HG02571 (cell line): Measurements from ENCODE around the gene IFIT1B.
"Not testable (repeated sequence)": the region's sequence is repeated elsewhere in the genome, so short reads cannot be mapped to it uniquely, and the experiment has no call there.

ENCODE experiments used
- ATAC-seq: cut with Tn5 transposase; IDR thresholded peaks from one replicate; pipeline ENCODE4 v1.9.1; 2021; ENCODE audit warnings: mild to moderate bottlenecking, moderate library complexity; ENCODE audit not compliant: unreplicated experiment

The IFIT1B gene

DNA sequence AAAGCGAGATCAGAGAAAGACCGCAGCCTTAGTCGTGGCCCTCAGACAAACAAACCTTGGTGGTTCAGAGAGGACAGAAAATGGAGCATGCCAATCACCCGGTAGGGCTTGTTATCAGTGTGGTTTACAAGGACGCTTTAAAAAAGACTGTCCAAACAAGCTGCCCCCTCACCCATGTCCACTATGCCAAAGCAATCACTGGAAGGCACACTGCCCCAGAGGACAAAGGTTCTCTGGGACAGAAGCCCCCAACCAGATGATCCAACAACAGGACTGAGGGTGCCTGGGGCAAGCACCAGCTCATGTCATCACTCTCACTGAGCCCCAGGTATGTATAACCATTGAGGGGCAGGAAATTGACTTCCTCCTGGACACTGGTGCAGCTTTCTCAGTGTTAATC is 31.4 kb downstream of the IFIT1B start:
- ATAC-seq = not testable (repeated sequence)

DNA sequence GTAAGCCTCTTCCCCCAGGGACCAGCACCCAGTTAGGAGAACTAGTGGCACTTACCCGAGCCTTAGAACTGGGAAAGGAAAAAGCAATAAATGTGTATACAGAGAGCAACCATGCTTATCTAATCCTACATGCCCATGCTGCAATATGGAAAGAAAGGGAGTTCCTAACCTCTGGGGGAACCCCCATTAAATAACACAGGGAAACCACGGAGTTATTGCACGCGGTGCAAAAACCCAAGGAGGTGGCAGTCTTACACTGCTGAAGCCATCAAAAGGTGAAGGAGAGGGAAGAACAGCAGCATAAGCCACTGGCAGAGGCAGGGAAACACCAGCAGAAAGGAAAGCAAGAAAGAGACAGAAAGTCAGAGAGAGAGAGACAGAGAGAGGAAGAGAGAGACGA is 32.7 kb downstream of the IFIT1B start:
- not testable (repeated sequence) for ATAC-seq

DNA sequence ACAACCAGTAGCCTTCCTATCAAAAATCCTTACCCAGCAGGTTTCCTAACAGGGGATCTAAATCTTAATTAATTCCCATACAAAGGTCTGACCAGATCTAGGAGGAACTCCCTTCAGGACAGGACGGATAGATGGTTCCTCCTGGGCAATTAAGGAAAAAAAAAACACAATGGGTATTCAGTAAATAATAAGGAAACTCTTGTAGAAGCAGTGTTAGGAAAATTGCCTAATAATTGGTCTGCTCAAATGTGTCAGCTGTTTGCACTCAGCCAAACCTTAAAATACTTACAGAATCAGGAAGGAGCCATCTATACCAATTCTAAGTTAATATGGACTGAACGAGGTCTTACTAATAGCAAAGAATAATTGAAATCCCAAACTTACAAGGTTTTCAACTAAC is 33.3 kb downstream of the IFIT1B start:
- ATAC-seq = not testable (repeated sequence)

DNA sequence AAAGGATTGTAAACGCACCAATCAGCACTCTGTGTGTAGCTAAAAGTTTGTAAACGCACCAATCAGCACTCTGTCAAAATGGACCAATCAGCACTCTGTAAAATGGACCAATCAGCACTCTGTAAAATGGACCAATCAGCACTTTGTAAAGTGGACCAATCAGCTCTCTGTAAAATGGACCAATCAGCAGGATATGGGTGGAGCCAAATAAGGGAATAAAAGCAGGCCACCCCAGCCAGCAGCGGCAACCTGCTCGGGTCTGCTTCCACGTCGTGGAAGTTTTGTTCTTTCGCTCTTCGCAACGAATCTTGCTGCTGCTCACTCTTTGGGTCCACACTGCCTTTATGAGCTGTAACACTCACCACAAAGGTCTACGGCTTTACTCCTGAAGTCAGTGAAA is 34.4 kb downstream of the IFIT1B start:
- ATAC-seq = not testable (repeated sequence)

DNA sequence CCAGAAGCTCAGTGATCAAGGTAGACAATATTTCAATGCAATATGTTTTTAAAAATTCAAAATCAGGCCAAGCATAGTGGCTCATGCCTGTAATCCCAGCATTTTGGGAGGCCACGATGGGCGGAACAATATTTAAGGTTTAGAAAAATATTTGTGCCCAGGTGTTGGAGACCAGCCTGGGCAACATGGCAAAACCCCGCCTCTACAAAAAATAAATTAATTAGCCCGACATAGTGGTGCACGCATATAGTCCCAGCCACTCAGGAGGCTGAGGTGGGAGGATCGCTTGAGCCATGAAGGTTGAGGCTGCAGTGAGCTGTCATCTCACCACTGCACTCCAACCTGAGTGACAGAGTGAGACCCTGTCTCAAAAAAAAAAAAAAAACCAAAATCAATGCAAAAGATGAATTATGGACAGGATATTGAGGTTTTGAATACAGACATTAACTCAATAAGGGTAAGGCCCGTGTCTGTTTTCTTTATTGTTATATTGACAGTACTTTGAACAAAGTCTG is 35.6 kb downstream of the IFIT1B start:
- no peak for ATAC-seq

DNA sequence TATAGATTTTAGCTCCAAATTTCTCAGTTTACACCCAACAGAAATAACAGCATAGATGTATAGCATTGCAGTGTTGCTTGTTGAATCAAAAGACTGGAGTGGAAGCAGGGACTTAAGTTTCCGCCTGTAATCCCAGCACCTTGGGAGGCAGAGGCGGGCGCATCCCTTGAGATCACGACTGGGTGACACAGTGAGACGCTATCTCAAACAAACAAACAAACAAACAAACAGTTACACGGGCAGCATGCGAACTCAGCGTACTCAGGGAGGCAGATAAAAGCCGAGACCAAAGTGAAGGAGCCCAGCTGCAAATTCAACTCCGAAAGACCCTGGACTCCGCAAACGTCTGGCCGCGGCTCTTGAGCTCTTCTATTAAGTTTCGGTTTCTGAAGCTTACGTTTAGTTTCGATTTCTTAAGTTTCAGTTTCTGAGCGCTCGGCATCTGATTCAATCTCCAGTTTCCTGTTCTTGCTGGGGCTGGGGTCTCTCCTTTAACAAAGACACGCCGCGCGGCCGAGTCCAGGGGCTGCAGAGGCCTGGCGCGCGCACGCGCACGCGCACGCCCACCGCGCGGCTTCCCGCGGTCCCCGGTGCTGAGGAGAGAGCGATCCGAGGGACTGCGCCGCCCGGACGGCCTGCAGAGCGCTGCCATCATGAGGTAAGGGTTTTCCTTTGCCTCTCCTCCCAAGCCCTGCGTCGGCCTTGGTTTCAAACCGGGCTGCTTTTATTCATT is 36.5 kb downstream of the IFIT1B start, which contains the start of gene IFIT5:
Gene IFIT5 (plus strand): TSS at position 423 of the 733 bp plus-strand sequence. CDS start 231 bp downstream, at position 654.
- ATAC-seq = peak; percentile 80

DNA sequence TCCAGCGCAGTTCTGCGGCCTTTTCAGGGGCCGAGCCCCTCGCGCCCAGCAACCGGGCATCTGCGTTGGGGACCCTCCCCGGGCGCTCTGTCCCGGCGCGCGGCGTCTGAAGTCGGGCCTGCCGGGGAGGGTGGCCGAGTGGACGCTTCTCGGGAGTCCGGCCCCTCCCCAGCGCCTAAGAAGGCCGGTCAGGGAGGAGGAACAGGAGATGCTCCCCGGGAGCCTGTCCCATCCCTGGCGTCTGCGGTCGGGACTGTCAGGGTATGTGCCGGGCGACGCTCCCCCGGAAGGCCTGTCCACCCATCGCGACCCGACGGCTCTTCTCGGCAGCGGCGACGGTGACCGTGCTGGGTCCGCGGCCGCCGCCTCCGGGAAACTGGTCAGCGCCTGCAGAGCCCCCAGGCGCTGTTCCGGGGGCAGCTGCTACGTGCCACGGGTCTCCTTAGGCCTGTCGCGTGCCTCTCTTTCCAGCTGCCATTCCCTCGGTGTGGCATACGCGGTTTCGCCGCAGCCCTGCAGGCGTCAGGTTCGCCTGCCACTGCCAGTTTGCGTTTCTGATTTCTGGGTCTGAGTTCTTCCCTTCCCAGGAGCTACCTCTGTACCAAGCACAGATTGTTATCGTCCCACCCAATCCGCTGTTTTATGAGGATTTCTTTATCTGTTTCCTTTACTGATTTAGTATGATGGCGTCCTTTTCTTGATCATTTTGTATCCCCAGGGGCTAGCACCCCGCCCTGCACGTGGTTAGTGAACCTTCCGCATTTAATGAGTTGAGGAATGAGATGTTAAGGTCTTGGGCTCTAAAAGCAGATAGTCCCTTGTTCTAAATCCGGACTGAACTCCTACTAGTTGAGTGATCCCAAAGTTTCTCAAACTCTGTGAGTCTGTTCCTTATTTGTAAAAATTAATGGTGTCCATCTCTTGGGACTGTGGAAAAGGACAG is 37.3 kb downstream of the IFIT1B start:
- peak; percentile 35 for ATAC-seq

DNA sequence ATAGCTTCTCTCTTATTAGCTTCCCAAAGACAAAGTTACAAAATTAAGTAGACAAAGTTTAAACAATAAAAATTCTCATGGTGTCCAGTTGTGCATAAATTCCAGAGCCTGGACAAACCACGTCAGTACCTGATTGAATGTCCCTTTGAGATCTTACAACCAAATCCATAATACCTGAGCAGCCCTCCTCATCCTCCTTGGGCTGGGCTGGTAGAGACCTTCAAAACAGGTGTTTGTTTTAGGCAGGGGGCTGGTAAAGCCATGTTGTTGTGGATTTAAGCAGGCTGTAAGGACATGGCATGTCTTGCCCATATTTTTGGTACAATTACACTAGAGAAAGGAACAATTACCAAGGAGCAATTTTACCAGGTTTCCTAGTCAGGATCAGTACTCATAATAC is 38.6 kb downstream of the IFIT1B start:
- ATAC-seq = no peak

DNA sequence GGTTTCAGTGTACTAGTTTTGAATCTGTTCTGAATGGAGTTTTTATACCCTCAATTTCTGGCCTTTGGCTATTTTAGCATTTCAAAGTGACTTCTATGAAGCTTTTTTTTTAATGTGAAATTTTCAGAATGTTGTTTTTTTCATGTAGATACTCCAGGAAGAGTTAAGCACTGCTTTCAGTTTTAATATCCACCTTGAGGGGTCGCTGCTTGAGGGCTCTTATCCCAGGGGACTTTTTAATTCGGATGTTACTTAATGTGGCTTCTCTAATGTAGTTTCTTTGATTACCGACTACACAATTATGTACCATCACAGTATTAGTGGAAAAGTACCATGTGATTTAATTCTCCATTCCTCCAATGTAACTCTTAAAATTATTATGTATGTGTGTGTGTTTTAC is 41.7 kb downstream of the IFIT1B start:
- no peak for ATAC-seq

DNA sequence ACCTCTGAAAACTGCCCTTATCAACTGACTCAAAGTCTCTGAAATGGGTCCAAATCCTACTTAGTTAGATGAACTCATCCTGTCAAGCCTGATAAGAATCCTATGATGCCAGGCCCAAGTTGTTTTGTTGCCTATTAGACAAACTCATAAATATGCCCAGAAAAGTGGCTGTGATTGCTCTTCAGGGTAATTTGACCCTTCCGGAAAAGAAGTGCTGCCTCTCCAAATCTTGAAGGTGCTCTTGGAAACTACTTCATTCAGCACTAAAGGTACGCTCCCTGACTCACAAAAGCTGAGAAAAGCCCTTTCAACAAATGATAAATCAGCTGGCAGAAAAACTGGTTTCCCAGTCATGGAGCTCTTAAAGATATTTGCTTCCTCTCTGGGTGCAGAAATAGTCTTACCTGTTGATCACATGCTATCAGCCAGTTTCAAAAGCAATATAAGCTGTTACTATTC is 43.2 kb downstream of the IFIT1B start:
- no peak for ATAC-seq

DNA sequence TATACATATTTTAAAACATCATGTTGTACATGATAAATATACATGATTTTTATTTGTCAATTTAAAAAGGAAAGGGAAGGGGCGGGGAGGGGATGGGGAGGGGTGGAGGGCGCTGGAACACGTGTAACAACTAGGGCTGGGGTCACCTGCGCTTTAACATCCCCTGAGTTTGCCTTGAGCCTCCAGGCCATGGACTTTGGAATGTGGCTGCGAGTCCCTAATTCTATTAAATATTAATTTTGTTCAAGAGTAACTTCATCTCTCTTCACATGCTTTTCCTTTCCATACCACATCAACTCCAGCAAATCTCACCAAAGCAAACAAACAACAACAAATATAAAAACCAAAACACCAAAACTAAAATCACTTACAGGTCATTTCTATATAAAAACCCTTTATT is 47.1 kb downstream of the IFIT1B start:
- no peak for ATAC-seq

DNA sequence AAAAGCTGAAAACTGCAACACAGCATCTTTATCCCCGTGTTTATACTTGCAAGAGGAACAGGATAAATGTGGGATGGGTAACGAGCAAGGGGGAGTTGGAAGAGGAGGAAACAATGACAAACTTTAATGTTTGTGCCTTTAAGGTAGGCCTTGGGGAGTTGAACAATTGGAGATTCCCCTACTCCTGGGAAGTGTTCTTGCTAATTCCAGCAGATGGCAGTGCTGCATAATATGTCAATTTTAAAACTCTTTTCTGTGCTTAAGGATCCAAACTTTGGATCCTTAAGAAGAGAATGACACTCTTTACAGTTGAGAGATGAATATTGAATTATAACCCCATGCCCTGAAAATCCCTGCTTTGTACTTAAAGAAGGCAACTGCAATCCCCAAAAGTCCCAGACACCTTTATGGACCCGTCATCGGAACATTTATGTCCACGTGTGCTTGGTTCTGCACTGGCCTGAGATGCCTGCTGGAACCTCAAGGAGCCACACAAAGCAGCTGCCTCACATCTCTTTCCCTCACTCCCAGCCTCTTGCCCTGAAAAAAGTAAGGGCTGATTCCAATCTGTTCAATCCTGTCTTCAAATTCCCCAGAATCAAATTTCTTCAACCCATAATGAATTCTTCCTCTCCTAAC is 48.5 kb downstream of the IFIT1B start:
- no peak for ATAC-seq

DNA sequence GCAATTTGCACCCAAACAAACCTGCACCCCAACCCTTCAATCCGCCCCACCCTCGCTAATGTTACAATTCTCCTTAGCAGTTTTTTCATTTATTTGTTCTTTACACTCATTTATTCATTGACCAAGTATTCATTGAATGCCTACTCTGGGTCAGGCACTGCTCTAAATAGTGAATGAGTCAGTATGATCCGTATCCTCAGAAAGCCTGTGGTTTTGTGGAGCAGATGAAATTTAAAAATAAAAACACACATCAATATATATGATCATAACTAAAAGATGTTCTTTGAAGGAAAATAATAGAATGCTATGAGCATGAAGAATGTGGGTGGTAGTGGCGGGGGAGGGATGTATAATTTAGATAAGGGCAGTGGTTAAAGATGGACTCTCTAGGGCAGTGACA is 49.8 kb downstream of the IFIT1B start:
- no peak for ATAC-seq

DNA sequence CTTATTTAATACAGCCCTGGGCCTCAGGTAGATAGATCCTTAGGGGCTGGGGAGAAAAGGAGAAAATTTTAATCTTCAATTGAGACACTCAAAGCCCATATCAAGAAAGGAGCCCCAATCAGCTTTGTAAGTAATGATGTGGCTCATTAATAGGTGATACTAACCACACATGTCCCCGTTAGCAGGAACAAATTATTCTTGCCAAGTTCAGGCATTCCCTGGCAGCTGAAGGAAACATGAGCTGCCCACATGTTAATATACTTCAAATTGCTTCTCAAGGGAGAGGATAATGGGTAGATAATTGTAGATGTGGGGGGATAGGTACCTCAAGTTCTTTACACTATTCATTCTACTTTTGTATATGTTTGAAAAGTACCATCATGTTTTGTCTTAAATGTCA is 51.0 kb downstream of the IFIT1B start:
- no peak for ATAC-seq

DNA sequence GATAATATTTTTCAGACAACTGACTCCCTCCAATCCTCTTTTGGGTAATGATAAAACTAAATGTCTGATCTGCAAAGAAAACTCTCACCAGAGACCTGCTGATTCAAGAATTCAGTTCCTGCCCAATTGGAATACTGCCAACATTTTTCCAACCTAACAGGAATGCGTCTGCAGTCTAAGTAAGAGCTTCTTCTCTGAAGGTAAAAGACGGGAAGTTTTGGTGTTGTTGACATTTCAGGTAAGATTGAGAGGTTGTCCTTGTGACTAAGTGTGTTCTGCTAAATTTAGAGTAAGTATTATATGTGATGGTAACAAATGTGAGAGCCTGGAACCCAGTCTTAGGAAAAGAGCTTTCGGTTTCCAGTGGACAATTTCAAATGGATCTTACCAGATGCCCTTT is 54.1 kb downstream of the IFIT1B start:
- ATAC-seq = no peak
